ENCODE data around the gene NPTX1. TPM values are rescaled to one million over a fixed set of nuclear protein-coding genes. Genes with fewer than 3 reads are reported as not detected.

Gene NPTX1
- total RNA-seq, 4 donors from 2014 or later = 0.92 to 0.98 TPM; not detected in 2

GRCh38 chr17:80487511-80487910, 11.1 kb upstream of the NPTX1 start:
- H3K27ac ChIP-seq = no peak overlapping the region
- no peak overlapping the region for H3K4me3 ChIP-seq (replicated peaks in 1 of 3)
- intact Hi-C loops (cut with DNase I) = no loop called here
- WGBS, 2 donors = 35 to 51% methylated on average over 5 to 7 of the region's 7 CpGs
- TF ChIP-seq POLR2A (IDR thresholded peaks at IDR 0.05) (no peak), CTCF (IDR thresholded peaks at IDR 0.05) (no peak)
- no peaks in the 10 kb centered on the region for H3K36me3 ChIP-seq
- H3K9me3 ChIP-seq = no peaks in the 10 kb centered on the region
- no peaks in the 10 kb centered on the region for H3K27me3 ChIP-seq
- DNase-seq = no peak
- H3K4me1 ChIP-seq = no peaks in the 10 kb centered on the region

GRCh38 chr17:80486692-80487091, 10.3 kb upstream of the NPTX1 start:
- no peaks in the 10 kb centered on the region for H3K4me1 ChIP-seq
- no peaks in the 10 kb centered on the region for H3K27me3 ChIP-seq
- TF ChIP-seq CTCF (IDR thresholded peaks at IDR 0.05) (no peak), POLR2A (IDR thresholded peaks at IDR 0.05) (no peak)
- no peak overlapping the region for H3K4me3 ChIP-seq (replicated peaks in 1 of 3)
- H3K9me3 ChIP-seq = no peaks in the 10 kb centered on the region
- H3K36me3 ChIP-seq = no peaks in the 10 kb centered on the region
- DNase-seq = no peak
- no peak overlapping the region for H3K27ac ChIP-seq
- intact Hi-C loops (cut with DNase I) = no loop called here
- 28 to 30% methylated on average over 4 to 16 of the region's 17 CpGs for whole genome bisulfite sequencing, 2 donors

GRCh38 chr17:80485846-80486245, 9.4 kb upstream of the NPTX1 start:
- TF ChIP-seq CTCF (IDR thresholded peaks at IDR 0.05) = no peak
- TF ChIP-seq POLR2A (IDR thresholded peaks at IDR 0.05) = no peak
- intact Hi-C loops (cut with DNase I) = no loop called here
- no peaks in the 10 kb centered on the region for H3K36me3 ChIP-seq
- no peaks in the 10 kb centered on the region for H3K27me3 ChIP-seq
- 63 to 71% methylated on average over 10 of the region's 10 CpGs for WGBS, 2 donors
- H3K9me3 ChIP-seq = no peaks in the 10 kb centered on the region
- H3K4me3 ChIP-seq (replicated peaks in 1 of 3) = no peak overlapping the region
- no peaks in the 10 kb centered on the region for H3K4me1 ChIP-seq
- no peak overlapping the region for H3K27ac ChIP-seq
- DNase-seq = no peak

DNA sequence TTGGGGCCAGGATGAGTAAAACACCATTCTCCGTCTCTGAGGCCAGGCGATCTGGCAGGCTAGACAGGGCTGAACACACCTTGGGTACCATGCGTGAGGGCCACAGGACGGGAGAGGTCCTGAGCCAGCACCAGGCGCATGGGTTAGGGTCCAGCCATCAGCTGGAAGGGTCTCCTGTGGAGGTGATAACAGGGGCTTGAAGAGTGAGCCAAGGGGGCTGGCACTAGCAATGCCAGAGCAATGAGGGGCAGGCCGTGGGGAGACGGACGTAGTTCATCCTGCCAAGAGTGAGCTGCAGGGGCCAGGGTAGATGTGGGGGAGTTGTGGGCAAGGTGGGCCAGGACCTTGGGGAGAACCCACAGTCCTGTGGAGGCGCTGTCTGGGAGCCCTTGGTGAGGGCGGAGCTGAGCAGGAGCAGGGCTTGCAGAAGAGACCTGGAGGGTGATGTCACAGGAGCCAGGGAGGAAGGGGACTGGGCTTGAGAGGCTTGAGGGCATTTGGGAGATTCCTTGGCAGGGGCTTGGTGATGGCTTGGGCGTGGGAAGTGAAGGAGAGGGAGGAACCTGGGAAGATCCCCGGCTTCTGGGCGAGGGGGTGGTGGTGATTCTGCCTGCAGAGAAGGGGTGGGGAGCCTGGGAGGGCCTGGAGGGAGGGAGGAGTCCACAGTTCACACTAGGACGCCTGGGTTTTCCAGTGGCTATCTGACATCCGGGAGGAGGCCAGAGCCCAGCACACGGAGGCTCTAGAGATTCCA, 6.3 kb upstream of the NPTX1 start:
- intact Hi-C loops (cut with DNase I) = no loop called here
- DNase-seq = no peak
- Histone ChIP-seq H3K36me3 (no peaks in the 10 kb centered on the region), H3K27me3 (peaks cover 17% of the 10 kb centered on the region), H3K27ac (no peak overlapping the region), H3K9me3 (no peaks in the 10 kb centered on the region), H3K4me1 (peaks cover 9 to 11% of the 10 kb centered on the region in 2 donors), H3K4me3 (replicated peaks in 1 of 3) (no peak overlapping the region)
- no peak for TF ChIP-seq CTCF (IDR thresholded peaks at IDR 0.05)
- 57 to 60% methylated on average over 14 to 16 of the region's 16 CpGs for WGBS, 2 donors

DNA sequence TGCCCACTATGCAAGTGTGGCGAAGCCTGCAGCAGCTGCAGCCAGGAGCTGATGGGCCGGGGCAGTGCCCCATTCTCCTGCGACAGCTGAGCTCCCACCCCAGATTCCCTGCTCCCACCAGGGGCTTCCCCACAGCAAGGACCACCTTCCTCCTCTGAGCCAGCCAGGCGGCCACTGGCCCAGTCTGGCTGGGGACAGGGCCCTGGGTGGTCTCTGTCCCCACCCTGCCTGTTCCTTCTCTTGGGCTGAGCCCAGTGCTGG, 5.6 kb upstream of the NPTX1 start:
- no peak overlapping the region for H3K27ac ChIP-seq
- no peaks in the 10 kb centered on the region for H3K9me3 ChIP-seq
- peaks cover 25% of the 10 kb centered on the region for H3K27me3 ChIP-seq
- TF ChIP-seq CTCF (IDR thresholded peaks at IDR 0.05) (no peak), POLR2A (IDR thresholded peaks at IDR 0.05) (no peak)
- no peaks in the 10 kb centered on the region for H3K36me3 ChIP-seq
- no peak for DNase-seq
- intact Hi-C loops (cut with DNase I) = no loop called here
- 70 to 79% methylated on average over 3 of the region's 4 CpGs for WGBS, 2 donors
- H3K4me1 ChIP-seq = peaks cover 16 to 18% of the 10 kb centered on the region in 2 donors
- no peak overlapping the region for H3K4me3 ChIP-seq (replicated peaks in 1 of 3)

Data from thyroid gland (tissue), 4 donors.